Ascending aorta (tissue), 2 donors: ENCODE results near the gene MRPL54. TPM values are rescaled to one million over a fixed set of nuclear protein-coding genes. Genes with fewer than 3 reads are reported as not detected.

ENCODE experiments used
- DNase-seq, 2 donors: peaks; one replicate each; pipeline ENCODE4 v3.0.0-alpha.2; 2019; ENCODE audit warnings: low spot score in 2 of 2
- H3K27ac ChIP-seq, 2 donors: fragments of 200-600 bp; sonication (generic); one replicate each; pipeline ENCODE4 v1.5.1; 2016 to 2017; ENCODE audit warnings: mild to moderate bottlenecking in 1 of 2
- H3K27me3 ChIP-seq: fragments of 200-600 bp; sonication (generic); one replicate; pipeline ENCODE4 v1.5.1; 2017
- H3K36me3 ChIP-seq, 2 donors: fragments of 200-600 bp; sonication (generic); one replicate each; pipeline ENCODE4 v1.5.1; 2016
- H3K4me1 ChIP-seq, 2 donors: fragments of 200-600 bp; sonication (generic); one replicate each; pipeline ENCODE4 v1.5.1; 2016 to 2017; ENCODE audit warnings: mild to moderate bottlenecking in 1 of 2
- H3K4me3 ChIP-seq, 2 donors: fragments of 200-600 bp; sonication (generic); one replicate each; pipeline ENCODE4 v1.5.1; 2016 to 2017; ENCODE audit warnings: mild to moderate bottlenecking in 1 of 2
- H3K9me3 ChIP-seq, 2 donors: fragments of 200-600 bp; sonication (generic); one replicate each; pipeline ENCODE4 v1.5.1; 2016
- CTCF ChIP-seq, 3 experiments: fragments of 200-600 bp in 2 of 3; fragments of 450-650 bp in 1 of 3; sonication (generic) in 2 of 3; IDR thresholded peaks; one replicate each; pipeline ENCODE4 v1.5.1; 2016 to 2019; ENCODE audit warnings: antibody characterized with exemption in 3 of 3, mild to moderate bottlenecking in 1 of 3, moderate library complexity in 1 of 3
- intact Hi-C: fragments of 100-400 bp; cut with DNase I; formaldehyde crosslinking; loops from one replicate; pipeline ENCODE4 v1.15.1; 2023
- total RNA-seq: library from RNA; depleted of rRNA; stranded (reverse); fragments of >200 nt; gene quantifications from one replicate; pipeline ENCODE4 v1.1.0, GENCODE V29; 2016

MRPL54 gene
- total RNA-seq, 1 donor from 2014 or later = 34.9 TPM

GRCh38 chr19:3725640-3726310 lies 36.7 kb upstream of the MRPL54 start:
- no peak for DNase-seq
- Histone ChIP-seq H3K36me3 (no peaks in the 10 kb centered on the region), H3K27ac (no peak overlapping the region), H3K27me3 (peaks cover 22% of the 10 kb centered on the region), H3K4me3 (no peak overlapping the region), H3K9me3 (no peaks in the 10 kb centered on the region), H3K4me1 (no peaks in the 10 kb centered on the region)
- intact Hi-C loops = no loop called here
- TF ChIP-seq CTCF (IDR thresholded peaks at IDR 0.05) = no peak

DNA sequence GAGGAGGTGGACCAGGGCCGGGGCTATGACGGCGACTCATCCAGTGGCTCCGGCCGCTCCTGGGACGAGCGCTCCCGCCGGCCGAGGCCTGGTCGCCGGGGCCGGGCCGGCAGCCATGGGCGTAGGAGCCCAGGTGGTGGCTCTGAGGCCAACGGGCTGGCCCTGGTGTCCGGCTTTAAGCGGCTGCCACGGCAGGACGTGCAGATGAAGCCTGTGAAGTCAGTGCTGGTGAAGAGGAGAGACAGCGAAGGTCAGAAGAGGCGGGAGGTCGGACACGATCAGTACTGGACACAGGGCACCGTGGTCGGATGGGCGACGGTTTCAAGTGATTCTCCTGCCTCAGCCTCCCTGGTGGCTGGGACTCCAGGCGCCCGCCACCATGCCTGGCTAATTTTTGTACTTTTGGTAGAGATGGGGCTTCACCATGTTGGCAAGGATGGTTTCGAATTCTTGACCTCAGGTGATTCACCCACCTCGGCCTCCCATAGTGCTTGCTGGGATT lies 32.0 kb upstream of the MRPL54 start:
- TF ChIP-seq CTCF (IDR thresholded peaks at IDR 0.05) = no peak
- H3K9me3 ChIP-seq = no peaks in the 10 kb centered on the region
- DNase-seq = no peak
- no peaks in the 10 kb centered on the region for H3K36me3 ChIP-seq
- H3K4me3 ChIP-seq = no peak overlapping the region
- H3K27me3 ChIP-seq = no peaks in the 10 kb centered on the region
- no peaks in the 10 kb centered on the region for H3K4me1 ChIP-seq
- intact Hi-C loops = no loop called here
- H3K27ac ChIP-seq = no peak overlapping the region

DNA sequence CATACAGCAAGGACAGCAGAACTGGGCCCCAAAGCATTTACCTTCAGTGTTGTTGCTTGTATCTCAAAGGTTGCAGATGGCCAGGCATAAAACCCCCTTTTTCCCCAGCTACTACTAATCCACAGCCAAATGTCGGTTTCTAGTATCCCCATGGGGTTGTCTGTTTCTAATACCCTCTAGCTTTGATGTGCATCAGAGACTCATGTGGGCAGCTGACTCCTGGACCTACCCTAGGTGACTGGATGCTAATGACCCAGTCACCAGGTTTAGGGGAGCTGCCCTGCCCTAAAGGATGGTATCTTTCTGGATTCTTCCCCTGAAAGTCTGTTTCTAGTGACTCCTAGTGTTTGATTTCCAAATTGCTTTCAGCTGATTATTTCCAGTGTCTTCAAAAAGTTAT lies 30.4 kb upstream of the MRPL54 start:
- Histone ChIP-seq H3K27me3 (no peaks in the 10 kb centered on the region), H3K9me3 (no peaks in the 10 kb centered on the region), H3K4me1 (no peaks in the 10 kb centered on the region), H3K36me3 (no peaks in the 10 kb centered on the region), H3K4me3 (no peak overlapping the region), H3K27ac (no peak overlapping the region)
- no peak for TF ChIP-seq CTCF (IDR thresholded peaks at IDR 0.05)
- intact Hi-C loops = no loop called here
- DNase-seq = no peak

GRCh38 chr19:3733549-3734309 lies 28.8 kb upstream of the MRPL54 start:
- no peak overlapping the region for H3K4me3 ChIP-seq
- intact Hi-C loops = no loop called here
- no peaks in the 10 kb centered on the region for H3K9me3 ChIP-seq
- no peak for DNase-seq
- no peak overlapping the region for H3K27ac ChIP-seq
- no peaks in the 10 kb centered on the region for H3K27me3 ChIP-seq
- H3K4me1 ChIP-seq = no peaks in the 10 kb centered on the region
- H3K36me3 ChIP-seq = no peaks in the 10 kb centered on the region
- no peak for TF ChIP-seq CTCF (IDR thresholded peaks at IDR 0.05)

DNA sequence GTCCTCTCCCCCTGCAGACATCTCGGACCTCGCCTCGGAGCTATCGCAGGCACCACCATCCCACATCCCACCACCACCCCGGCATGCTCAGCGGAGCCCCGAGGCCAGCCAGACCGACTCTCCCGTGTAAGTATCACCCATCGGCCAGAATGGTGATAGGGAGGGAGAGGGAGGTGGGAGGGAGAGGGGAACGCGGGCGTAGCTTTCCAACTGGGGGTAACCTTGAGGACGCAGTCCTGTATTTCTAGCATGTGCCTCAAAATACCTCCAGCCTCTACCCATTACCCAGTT lies 28.2 kb upstream of the MRPL54 start:
- Histone ChIP-seq H3K36me3 (no peaks in the 10 kb centered on the region), H3K9me3 (no peaks in the 10 kb centered on the region), H3K4me1 (no peaks in the 10 kb centered on the region), H3K27me3 (no peaks in the 10 kb centered on the region), H3K4me3 (no peak overlapping the region), H3K27ac (no peak overlapping the region)
- intact Hi-C loops = no loop called here
- DNase-seq = no peak
- no peak for TF ChIP-seq CTCF (IDR thresholded peaks at IDR 0.05)
